Mesothelial cell of epicardium (in vitro differentiated cells): Measurements from ENCODE around the gene METTL1. TPM values are rescaled to one million over a fixed set of nuclear protein-coding genes. Genes with fewer than 3 reads are reported as not detected.
A peak's percentile ranks its signal among the peaks of the same experiment; 100 is the strongest.

Source experiments
- DNase-seq, 2 experiments: peaks; one replicate each; pipeline ENCODE4 v3.0.0; 2021; ENCODE audit warnings: low spot score in 2 of 2; ENCODE audit not compliant: unreplicated experiment in 2 of 2
- H3K27ac Mint-ChIP-seq: 2 replicates; pipeline ENCODE4 v1.8.0; 2021; ENCODE audit warnings: mixed read lengths
- H3K27me3 Mint-ChIP-seq: 2 replicates; pipeline ENCODE4 v1.8.0; 2021; ENCODE audit warnings: low read depth, mixed read lengths
- H3K36me3 Mint-ChIP-seq: 2 replicates; pipeline ENCODE4 v1.8.0; 2021; ENCODE audit warnings: mixed read lengths
- H3K4me1 Mint-ChIP-seq: 2 replicates; pipeline ENCODE4 v1.8.0; 2021; ENCODE audit warnings: mixed read lengths
- H3K4me3 Mint-ChIP-seq: 2 replicates; pipeline ENCODE4 v1.8.0; 2021; ENCODE audit warnings: mild to moderate bottlenecking, moderate library complexity, mixed read lengths
- H3K9me3 Mint-ChIP-seq: 2 replicates; pipeline ENCODE4 v1.8.0; 2021; ENCODE audit warnings: mixed read lengths
- total RNA-seq: library from RNA; stranded (reverse); gene quantifications from 3 replicates; pipeline ENCODE4 v1.2.1, GENCODE V29; 2021
- TF ChIP-seq, protein P1 (sequence below): fragments of 200-600 bp; sonication (generic); IDR thresholded peaks from one replicate; pipeline ENCODE4 v1.5.0; 2021; ENCODE audit warnings: antibody characterized with exemption; ENCODE audit not compliant: unreplicated experiment

Gene METTL1
- total RNA-seq, 1 donor from 2014 or later, result 32.3 TPM

DNA sequence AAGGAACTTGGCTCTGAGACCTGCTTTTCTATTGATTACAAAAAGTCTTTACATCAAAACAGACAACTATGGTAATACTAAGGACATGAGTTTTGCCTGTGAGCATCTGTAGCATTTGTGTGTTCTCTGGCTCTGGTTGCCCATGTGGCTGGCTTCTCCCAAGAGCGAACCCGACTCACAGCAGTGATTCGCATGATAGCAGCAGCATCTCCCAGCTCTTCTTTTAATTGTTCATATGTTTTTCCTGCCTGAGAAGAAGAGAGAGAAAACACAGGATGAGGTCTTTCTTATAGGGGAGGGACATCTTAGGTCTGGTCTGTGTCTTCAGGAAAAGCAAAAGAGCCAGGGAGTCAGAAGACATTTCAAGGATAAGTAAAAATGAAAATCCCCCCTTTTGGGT lies 29.1 kb upstream of the METTL1 start:
- H3K27me3 Mint-ChIP-seq, result no peaks in the 10 kb centered on the region
- H3K36me3 Mint-ChIP-seq, result peaks cover 11% of the 10 kb centered on the region
- H3K27ac Mint-ChIP-seq, result no peak overlapping the region

DNA sequence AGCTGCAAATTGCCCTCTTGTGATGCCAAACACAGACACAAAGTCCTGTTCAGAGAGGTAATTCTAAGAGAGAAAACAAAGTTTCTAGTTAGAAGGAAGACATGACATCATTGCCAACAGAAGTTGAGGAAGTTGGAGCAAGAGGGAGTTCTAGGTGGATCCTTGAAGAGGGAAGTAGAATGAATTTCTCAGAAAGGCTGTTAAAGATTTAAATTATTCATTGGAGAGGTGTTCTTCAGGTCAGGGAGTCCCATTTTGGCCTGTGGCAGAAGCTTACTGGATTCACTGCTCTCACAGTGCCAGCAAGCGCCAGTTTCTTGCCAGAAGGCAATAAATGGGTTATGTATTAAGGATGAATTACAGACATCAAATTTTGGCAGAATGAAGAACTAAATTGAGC lies 26.0 kb upstream of the METTL1 start:
- DNase-seq, result no peak
- Mint-ChIP-seq H3K27ac (no peak overlapping the region), H3K4me3 (no peak overlapping the region), H3K9me3 (no peaks in the 10 kb centered on the region), H3K27me3 (no peaks in the 10 kb centered on the region), H3K36me3 (peaks cover 24% of the 10 kb centered on the region), H3K4me1 (no peaks in the 10 kb centered on the region)
- TF ChIP-seq, protein P1, sequence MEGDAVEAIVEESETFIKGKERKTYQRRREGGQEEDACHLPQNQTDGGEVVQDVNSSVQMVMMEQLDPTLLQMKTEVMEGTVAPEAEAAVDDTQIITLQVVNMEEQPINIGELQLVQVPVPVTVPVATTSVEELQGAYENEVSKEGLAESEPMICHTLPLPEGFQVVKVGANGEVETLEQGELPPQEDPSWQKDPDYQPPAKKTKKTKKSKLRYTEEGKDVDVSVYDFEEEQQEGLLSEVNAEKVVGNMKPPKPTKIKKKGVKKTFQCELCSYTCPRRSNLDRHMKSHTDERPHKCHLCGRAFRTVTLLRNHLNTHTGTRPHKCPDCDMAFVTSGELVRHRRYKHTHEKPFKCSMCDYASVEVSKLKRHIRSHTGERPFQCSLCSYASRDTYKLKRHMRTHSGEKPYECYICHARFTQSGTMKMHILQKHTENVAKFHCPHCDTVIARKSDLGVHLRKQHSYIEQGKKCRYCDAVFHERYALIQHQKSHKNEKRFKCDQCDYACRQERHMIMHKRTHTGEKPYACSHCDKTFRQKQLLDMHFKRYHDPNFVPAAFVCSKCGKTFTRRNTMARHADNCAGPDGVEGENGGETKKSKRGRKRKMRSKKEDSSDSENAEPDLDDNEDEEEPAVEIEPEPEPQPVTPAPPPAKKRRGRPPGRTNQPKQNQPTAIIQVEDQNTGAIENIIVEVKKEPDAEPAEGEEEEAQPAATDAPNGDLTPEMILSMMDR, result no peak

More for the DNA sequence above, 29.1 kb upstream of the METTL1 start:
- no peaks in the 10 kb centered on the region for H3K4me1 Mint-ChIP-seq
- TF ChIP-seq, protein P1, result no peak
- no peaks in the 10 kb centered on the region for H3K9me3 Mint-ChIP-seq
- DNase-seq, result no peak
- H3K4me3 Mint-ChIP-seq, result no peak overlapping the region

DNA sequence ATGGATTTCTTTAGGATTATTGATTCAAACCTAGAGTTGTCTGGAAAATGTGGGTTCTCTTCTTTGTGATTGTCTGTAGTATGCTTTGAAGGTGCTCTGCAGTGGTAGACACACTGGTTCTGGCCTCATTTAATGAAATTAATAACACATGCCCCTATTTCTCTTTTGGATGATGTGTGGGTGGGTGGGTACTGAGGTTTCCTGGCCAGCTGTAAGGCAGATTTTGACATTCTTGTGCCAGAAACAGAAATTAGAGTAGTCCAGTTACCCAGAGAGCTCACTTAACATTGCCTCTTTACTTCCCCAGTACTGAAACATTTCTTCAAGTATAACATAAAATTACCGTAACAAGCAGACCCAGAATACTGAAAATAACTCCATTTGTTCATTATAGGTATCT lies 25.1 kb upstream of the METTL1 start:
- Mint-ChIP-seq H3K4me3 (no peak overlapping the region), H3K4me1 (no peaks in the 10 kb centered on the region), H3K27ac (no peak overlapping the region), H3K36me3 (peaks cover 26% of the 10 kb centered on the region), H3K27me3 (no peaks in the 10 kb centered on the region), H3K9me3 (no peaks in the 10 kb centered on the region)
- TF ChIP-seq, protein P1, result no peak
- DNase-seq, result no peak

DNA sequence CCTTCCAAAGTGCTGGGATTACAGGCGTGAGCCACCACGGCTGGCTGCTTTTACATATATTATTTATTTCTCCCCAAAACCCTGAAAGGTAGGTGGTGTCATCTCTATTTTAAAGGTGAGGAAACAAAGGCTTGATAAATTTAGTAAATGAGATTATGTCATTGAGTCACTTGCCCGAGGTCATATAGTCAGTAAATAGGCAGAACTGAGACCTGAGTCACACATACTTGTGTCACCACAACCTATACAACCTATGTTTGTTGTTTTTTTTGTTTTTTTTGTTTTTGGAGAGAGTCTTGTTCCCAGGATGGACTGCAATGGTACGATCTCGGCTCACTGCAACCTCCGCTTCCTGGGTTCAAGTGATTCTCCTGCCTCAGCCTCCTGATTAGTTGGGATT lies 23.4 kb upstream of the METTL1 start:
- H3K4me3 Mint-ChIP-seq, result no peak overlapping the region
- peaks cover 30% of the 10 kb centered on the region for H3K36me3 Mint-ChIP-seq
- no peaks in the 10 kb centered on the region for H3K27me3 Mint-ChIP-seq
- no peaks in the 10 kb centered on the region for H3K9me3 Mint-ChIP-seq
- TF ChIP-seq, protein P1, result no peak
- no peak for DNase-seq
- H3K4me1 Mint-ChIP-seq, result no peaks in the 10 kb centered on the region
- no peak overlapping the region for H3K27ac Mint-ChIP-seq

DNA sequence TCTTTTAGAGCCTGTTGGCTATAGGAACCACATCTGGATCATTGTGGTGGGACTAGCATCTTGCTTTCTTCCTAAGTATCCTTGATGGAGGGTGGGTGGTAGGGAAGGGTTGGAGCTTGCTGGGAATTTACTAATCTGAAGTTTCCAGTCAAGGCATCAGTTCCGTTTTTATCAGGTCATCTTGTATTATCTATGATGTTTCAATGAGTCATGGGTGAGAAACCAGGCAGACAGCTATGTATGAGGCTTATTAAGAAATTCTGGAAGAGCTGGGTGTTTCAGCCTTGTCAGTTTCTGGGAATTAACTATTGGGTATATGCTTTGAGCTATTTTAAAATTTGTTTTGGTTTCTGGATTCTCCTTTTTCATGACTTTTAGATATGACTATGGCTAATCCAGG lies 22.0 kb upstream of the METTL1 start:
- Mint-ChIP-seq H3K4me3 (no peak overlapping the region), H3K36me3 (peaks cover 29% of the 10 kb centered on the region), H3K9me3 (no peaks in the 10 kb centered on the region), H3K27me3 (no peaks in the 10 kb centered on the region), H3K27ac (no peak overlapping the region), H3K4me1 (no peaks in the 10 kb centered on the region)
- TF ChIP-seq, protein P1, result no peak
- no peak for DNase-seq

- DNase-seq, result no peak
- Mint-ChIP-seq H3K27ac (no peak overlapping the region), H3K36me3 (peaks cover 18% of the 10 kb centered on the region), H3K4me1 (peaks cover 11% of the 10 kb centered on the region), H3K4me3 (peak overlapping the region; percentile 65), H3K27me3 (no peaks in the 10 kb centered on the region), H3K9me3 (no peaks in the 10 kb centered on the region)
- TF ChIP-seq, protein P1, result no peak
These were observed 12.0 kb upstream of the METTL1 start for GRCh38 chr12:57783861-57784260.
